ENCODE results near the gene DRAXIN.

The DRAXIN gene

GRCh38 chr1:11707621-11708276 is 16.2 kb downstream of the DRAXIN start:
- in situ Hi-C loops (cut with MboI; ENCODE audit: low sequenced_read_pairs), result no loop called here

DNA sequence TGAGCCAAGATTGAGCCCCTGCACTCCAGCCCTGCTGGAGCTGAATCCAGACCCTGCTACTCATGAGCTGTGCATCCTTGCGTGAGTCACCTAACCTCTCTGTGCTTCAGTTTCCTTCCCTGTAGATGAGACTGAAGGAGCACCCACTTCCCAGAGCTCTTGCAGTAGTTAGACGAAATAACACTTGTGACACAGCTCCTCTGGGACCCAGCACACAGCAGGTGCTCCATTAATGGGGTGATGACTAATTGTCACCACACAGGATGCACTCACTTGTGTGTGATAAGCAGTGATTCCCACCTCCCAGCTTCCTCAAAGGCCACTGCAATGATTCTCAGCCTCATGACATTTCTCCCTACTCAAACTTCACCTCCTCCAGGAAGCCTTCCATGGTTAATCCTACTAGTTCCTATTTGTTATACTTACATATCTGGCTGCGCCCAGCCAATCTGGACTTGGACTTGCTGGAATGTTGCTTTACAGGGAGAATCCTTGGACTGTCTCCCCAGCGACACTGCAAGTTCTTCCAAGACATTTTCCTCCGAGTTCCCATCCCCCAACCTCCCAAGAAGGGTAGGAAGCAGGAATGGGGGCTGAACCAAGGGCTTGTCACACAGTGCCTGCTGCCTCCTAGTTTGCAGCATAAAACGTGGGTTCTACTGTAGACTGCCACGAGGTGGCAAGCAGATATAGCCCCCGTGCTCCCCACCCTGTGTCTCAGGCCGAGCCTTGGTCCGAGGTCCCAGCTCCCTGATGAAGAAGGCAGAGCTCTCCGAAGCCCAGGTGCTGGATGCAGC is 17.2 kb downstream of the DRAXIN start:
- in situ Hi-C loops (cut with MboI; ENCODE audit: low sequenced_read_pairs), result no loop called here

DNA sequence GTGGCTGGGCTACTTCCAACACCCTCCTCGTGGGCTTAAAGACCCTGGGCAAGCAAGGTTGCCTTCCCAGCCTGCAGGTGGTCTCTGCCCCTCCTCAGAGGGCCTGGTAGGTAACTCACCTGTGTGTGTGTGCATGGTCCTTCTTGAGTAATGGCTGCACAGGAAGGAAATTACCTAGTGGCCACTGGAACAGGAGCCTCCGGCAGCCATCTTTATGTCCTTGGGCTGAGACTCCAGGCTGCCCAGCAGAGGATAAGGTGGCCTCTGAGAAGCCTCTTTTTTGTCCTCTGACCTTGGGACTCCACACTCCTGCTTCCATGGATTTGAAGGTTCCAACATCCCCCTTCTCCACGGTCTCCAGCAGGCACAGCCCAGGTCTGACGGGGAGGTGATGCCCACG is 20.0 kb downstream of the DRAXIN start:
- in situ Hi-C loops (cut with MboI; ENCODE audit: low sequenced_read_pairs), result no loop called here

GRCh38 chr1:11712285-11712684 is 20.8 kb downstream of the DRAXIN start:
- in situ Hi-C loops (cut with MboI; ENCODE audit: low sequenced_read_pairs), result no loop called here

DNA sequence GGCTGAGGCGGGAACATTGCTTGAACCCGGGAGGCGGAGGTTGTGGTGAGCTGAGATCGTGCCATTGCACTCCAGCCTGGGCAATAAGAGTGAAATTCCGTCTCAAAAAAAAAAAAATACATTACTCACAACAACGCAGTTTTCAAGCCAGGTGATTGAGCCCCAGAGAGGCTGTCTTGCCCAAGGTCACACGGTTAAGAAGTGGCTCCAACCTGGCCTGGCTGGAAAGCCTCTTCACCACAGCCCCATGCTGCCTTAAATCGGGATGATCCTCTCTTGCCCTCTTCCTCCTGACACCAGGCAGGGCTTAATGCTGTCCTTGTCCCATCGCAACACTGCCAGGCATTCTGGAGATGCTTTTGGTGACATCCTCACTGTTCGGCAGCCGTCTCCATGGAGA is 21.6 kb downstream of the DRAXIN start:
- in situ Hi-C loops (cut with MboI; ENCODE audit: low sequenced_read_pairs), result no loop called here

GRCh38 chr1:11714831-11715575 is 23.5 kb downstream of the DRAXIN start:
- in situ Hi-C loops (cut with MboI; ENCODE audit: low sequenced_read_pairs), result no loop called here

DNA sequence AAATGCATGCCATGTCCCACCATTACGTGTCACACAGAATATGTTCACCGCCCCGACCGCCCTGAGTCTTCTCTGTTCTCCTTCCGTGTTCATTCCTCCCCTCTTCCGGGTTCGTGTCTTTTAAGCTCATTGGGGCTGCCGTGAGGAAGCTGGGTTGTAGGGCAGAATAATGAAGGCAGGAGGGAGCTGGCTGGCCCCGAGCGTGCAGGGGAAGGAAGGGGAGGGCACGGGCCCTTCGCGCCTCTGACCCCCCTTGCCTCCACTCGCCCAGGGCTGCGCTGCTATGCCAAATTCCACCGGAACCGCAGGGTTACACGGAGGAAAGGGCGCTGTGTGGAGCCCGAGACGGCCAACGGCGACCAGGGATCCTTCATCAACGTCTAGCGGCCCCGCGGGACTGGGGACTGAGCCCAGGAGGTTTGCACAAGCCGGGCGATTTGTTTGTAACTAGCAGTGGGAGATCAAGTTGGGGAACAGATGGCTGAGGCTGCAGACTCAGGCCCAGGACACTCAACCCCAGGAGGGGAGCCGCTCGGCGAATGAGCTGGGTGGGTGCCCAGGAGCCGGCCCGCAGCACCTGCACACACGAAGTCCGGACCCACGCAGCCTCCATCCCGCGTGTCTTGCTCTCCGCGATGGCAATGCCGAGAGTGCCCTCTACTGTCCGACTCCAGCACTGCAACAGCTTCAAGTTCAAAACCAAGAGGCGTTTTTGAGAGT is 28.0 kb downstream of the DRAXIN start:
- in situ Hi-C loops (cut with MboI; ENCODE audit: low sequenced_read_pairs), result no loop called here

GRCh38 chr1:11720033-11720376 is 28.5 kb downstream of the DRAXIN start:
- in situ Hi-C loops (cut with MboI; ENCODE audit: low sequenced_read_pairs), result no loop called here

DNA sequence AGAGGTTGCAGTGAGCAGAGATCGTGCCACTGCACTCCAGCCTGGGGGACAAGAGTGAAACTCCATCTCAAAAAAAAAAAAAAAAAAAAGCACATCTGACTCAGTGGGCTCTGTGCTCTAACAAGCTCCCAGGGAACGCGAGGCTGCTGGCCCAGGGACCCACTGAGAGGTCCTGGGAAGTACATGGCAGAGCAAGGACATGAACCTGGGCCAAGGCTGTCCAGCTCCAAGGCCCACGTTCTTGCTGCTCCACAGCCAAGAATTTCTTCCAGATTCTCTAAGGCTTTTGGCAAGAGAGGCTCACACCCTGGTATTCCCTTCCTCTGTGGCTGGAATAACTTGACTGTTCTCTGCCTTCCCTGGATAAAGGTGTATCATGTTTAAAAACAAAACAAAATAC is 29.0 kb downstream of the DRAXIN start:
- in situ Hi-C loops (cut with MboI; ENCODE audit: low sequenced_read_pairs), result no loop called here

DNA sequence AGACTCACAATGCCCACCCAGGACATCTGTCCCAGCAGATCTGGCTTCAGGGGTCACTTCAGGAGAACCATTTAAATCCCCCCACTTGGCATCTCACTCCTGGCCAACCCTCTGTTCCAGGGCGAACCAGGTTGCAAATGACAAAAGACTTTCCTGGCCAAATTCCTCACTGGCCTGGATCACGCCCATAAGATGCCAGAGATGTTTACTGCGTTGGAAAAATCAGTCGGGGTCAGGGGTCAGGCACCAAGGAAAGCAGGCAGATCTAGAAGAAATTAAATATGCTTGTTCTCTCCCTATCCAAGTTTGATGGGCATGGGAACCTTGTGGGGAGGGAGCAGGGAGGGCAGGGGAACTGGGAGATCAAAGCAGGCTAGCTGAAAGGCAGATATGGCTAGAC is 29.8 kb downstream of the DRAXIN start:
- in situ Hi-C loops (cut with MboI; ENCODE audit: low sequenced_read_pairs), result no loop called here

DNA sequence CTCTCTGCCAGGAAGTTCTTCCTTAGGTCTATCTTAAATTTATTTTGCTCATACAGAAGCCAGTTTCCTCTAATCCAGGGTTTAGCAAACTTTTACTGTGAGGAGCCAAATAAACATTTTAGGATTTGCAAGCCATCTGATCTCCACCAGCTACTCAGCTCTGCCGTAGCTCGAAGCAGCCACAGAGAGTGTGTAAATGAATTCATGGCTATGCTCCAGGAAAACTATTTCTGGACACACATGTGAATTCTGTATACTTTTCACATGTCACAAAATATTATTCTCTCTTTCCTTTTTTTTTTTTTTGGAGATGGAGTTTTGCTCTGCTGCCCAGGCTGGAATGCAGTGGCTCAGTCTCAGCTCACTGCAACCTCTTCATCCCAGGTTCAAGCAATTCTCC is 31.0 kb downstream of the DRAXIN start:
- in situ Hi-C loops (cut with MboI; ENCODE audit: low sequenced_read_pairs), result no loop called here

GRCh38 chr1:11725616-11726015 is 34.1 kb downstream of the DRAXIN start:
- in situ Hi-C loops (cut with MboI; ENCODE audit: low sequenced_read_pairs), result no loop called here

GRCh38 chr1:11727119-11727518 is 35.6 kb downstream of the DRAXIN start:
- in situ Hi-C loops (cut with MboI; ENCODE audit: low sequenced_read_pairs), result no loop called here

DNA sequence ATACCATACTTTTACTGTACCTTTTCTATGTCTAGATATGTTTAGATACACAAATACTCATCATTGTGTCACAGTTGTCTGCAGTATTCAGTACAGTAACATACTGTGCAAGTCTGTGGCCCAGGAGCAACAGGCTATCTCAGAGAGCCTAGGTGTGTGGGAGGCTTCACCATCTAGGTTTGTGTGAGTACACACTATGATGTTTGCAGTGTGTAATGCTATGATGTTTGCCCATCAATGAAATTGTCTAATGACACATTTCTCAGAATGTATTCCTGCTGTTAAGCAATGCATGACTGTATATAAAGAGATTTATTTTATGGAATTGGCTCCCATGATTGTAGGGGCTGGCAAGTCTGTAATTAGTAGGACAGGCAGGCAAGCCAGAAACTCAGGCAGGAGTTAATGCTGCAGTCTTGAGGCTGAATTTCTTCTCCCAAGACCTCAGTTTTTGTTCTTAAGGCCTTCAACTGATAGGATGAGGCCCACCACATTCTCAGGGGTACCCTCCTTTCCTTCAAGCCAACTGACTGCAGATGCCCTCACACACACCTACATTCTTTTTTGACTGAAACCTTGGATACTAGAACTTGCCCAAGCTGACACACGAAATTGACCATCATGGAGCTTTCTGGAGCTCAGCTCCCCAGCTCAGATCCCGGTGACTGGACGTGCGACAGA is 36.8 kb downstream of the DRAXIN start:
- in situ Hi-C loops (cut with MboI; ENCODE audit: low sequenced_read_pairs), result no loop called here

DNA sequence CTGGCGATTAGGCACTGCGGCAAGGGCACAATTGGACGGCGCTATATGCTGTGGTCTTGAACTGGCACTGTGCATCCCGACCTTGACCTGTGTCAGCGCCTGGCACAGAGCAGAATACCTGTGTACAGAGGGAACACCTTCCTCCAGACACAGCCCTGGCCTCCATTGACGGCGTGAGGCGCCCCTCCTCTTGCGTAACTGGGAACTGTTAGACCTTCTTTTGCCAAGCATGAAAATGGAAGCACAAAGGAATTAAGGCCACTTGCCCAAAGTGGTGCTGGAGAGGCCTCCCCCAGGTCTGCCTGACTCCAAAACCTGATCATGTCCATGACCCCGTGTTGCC is 37.6 kb downstream of the DRAXIN start:
- in situ Hi-C loops (cut with MboI; ENCODE audit: low sequenced_read_pairs), result no loop called here

- in situ Hi-C loops (cut with MboI; ENCODE audit: low sequenced_read_pairs), result no loop called here
Observed at GRCh38 chr1:11729498-11730428, 38.3 kb downstream of the DRAXIN start.

DNA sequence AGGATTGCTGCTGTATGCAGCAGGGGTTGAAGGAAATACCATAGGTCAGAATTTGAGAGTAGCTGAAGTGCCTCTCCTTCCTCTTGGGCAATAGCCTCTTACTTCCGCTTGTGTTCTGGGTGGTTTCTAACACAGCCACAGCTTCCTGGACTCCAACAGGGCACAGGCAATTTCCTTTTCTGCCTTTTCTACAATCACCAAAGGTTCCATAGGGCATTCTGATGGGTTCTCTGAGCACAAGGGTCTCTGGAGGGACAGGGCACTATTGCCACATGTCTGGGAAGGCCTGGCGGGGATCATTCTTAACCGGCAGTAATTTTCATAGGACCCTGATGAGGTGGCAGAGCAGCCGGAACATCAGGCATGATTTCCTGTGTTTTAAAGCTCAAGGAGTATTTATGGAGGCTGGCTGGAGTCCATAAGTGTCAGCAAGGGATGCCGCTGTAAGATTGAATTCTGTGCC is 39.0 kb downstream of the DRAXIN start:
- in situ Hi-C loops (cut with MboI; ENCODE audit: low sequenced_read_pairs), result no loop called here

DNA sequence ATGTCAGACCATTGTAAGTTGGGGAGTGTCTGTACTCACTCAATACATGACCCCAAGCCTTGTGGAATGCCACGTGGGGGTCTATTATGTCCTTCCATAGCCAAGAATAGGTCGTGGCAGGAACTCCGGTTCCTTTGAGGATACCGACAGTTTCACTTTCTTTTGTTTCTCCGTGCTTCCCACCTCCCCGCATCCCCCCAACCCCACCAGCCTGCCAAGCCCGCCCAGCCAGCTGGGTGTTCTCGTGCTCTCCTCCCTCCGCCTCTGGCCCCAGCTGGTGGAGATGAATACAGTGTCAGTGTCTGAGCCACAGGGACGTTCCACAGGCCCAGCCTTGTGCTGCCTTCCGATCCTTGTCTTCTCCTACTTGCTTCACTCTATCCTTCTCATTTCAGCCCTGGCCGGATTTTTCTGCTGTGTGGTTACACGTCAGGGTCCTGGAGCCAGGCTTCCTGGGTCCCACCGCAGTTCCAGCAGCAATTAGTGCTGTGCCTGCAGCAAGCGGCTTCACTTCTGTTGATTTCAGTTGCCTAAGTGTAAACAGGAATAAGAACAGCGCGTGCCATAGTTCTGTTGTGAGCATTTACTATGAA is 40.3 kb downstream of the DRAXIN start:
- in situ Hi-C loops (cut with MboI; ENCODE audit: low sequenced_read_pairs), result no loop called here

GRCh38 chr1:11733306-11733705 is 41.8 kb downstream of the DRAXIN start:
- in situ Hi-C loops (cut with MboI; ENCODE audit: low sequenced_read_pairs), result no loop called here

- in situ Hi-C loops (cut with MboI; ENCODE audit: low sequenced_read_pairs), result no loop called here
Observed at GRCh38 chr1:11735531-11735853, 44.0 kb downstream of the DRAXIN start.

Data from hTERT RPE-1 (cell line).